ENCODE data around the gene ITPR1. TPM values are rescaled to one million over a fixed set of nuclear protein-coding genes. Genes with fewer than 3 reads are reported as not detected.
A peak's percentile ranks its signal among the peaks of the same experiment; 100 is the strongest.

ITPR1 gene
- polyA plus RNA-seq, 2 of the 4 experiments (the other 2 are of a cell fraction) = 2.8 to 9.6 TPM

- no peak for TF ChIP-seq ATOH8 (CRISPR knock-in tag; IDR thresholded peaks at IDR 0.05; ENCODE audit: low read depth)
- TF ChIP-seq ESRRA (IDR thresholded peaks at IDR 0.05; ENCODE audit: borderline replicate concordance, low read length) = no peak
- TF ChIP-seq HOXA7 (CRISPR knock-in tag; IDR thresholded peaks at IDR 0.05) = no peak
- peak; percentile 62 to 84; a peak in 4 of 5 replicates for TF ChIP-seq JUN (IDR thresholded peaks at IDR 0.05)
- no peak for TF ChIP-seq EHF (CRISPR knock-in tag; IDR thresholded peaks at IDR 0.05)
- no peak for TF ChIP-seq MAFK (IDR thresholded peaks at IDR 0.05; ENCODE audit: partially characterized antibody)
- TF ChIP-seq CHD2 (IDR thresholded peaks at IDR 0.05; ENCODE audit: low read length, partially characterized antibody) = no peak
- peak; percentile 88 for TF ChIP-seq POLR2A (IDR thresholded peaks at IDR 0.05; ENCODE audit: low read length)
- TF ChIP-seq FOSL2 (IDR thresholded peaks at IDR 0.05) = no peak
- TF ChIP-seq FOSL2 (CRISPR knock-in tag; IDR thresholded peaks at IDR 0.05) = peak; percentile 25
- TF ChIP-seq SREBF2 (IDR thresholded peaks at IDR 0.05) = no peak
- TF ChIP-seq NPAS2 (CRISPR knock-in tag; IDR thresholded peaks at IDR 0.05; ENCODE audit: borderline replicate concordance) = peak; percentile 94
- TF ChIP-seq HDAC2 (IDR thresholded peaks at IDR 0.05) = peak; percentile 99
Observed at GRCh38 chr3:4466741-4467521, 26.2 kb upstream of the ITPR1 start, which contains the start of gene SUMF1 (continued).

GRCh38 chr3:4467522-4467867 lies 25.7 kb upstream of the ITPR1 start:
- Histone ChIP-seq H3K9me3 (no peaks in the 10 kb centered on the region), H3K4me3 (peak overlapping the region; percentile 74), H3K4me2 (peak overlapping the region; percentile 85), H3K27ac (peak overlapping the region; percentile 83 to 93), H3K4me1 (peaks cover 6% of the 10 kb centered on the region; the same call in 1 of the 3 replicates)
- ChIA-PET CTCF (interaction anchor here (1.0 to 1.3 kb wide), 2 partner anchors 110 to 250 kb away, joined by 3 to 4 read pairs; no protein-coding TSS in a partner anchor), POLR2A (interaction anchor here (0.5 to 4.0 kb wide), 4 partner anchors 15 to 116 kb away, joined by 3 to 52 read pairs (median 5); partner anchors contain the start of gene ITPR1)
- DNase-seq (ENCODE audit: low read depth in 1 of 2, low spot score in 1 of 2) (no peak), FAIRE-seq (no peak), ATAC-seq (no peak)
- TF ChIP-seq PBX3 (IDR thresholded peaks at IDR 0.05) = no peak
- no peak for TF ChIP-seq TFCP2L1 (CRISPR knock-in tag; IDR thresholded peaks at IDR 0.05)
- WGBS (ENCODE audit: missing lambda C conversion rate) = 72% methylated on average over 13 of the region's 13 CpGs

GRCh38 chr3:4471907-4472306 lies 21.2 kb upstream of the ITPR1 start:
- H3K4me3 ChIP-seq = no peak overlapping the region
- H3K9me3 ChIP-seq = no peaks in the 10 kb centered on the region
- no peak overlapping the region for H3K27ac ChIP-seq
- ChIA-PET POLR2A (no interaction called here), CTCF (no interaction called here)
- 8% methylated on average over 1 of the region's 1 CpG for WGBS (ENCODE audit: missing lambda C conversion rate)
- no peak overlapping the region for H3K4me2 ChIP-seq
- DNase-seq (ENCODE audit: low read depth in 1 of 2, low spot score in 1 of 2) = no peak
- TF ChIP-seq POLR2AphosphoS2 (conservative IDR thresholded peaks at IDR 0.05; ENCODE audit: low read length) = no peak
- peak; percentile 64 for TF ChIP-seq MAFK (IDR thresholded peaks at IDR 0.05; ENCODE audit: partially characterized antibody)
- FAIRE-seq = no peak
- H3K4me1 ChIP-seq = no peaks in the 10 kb centered on the region
- no peak for ATAC-seq

- Histone ChIP-seq H3K4me1 (no peaks in the 10 kb centered on the region), H3K9me3 (no peaks in the 10 kb centered on the region), H3K27ac (no peak overlapping the region), H3K4me2 (no peak overlapping the region), H3K4me3 (no peak overlapping the region)
- CTCF ChIA-PET = no interaction called here
- FAIRE-seq (no peak), DNase-seq (ENCODE audit: low read depth in 1 of 2, low spot score in 1 of 2) (no peak), ATAC-seq (no peak)
- TF ChIP-seq FOSL2 (IDR thresholded peaks at IDR 0.05) = no peak
- no peak for TF ChIP-seq FOSL2 (CRISPR knock-in tag; IDR thresholded peaks at IDR 0.05)
- TF ChIP-seq REST (IDR thresholded peaks at IDR 0.05) = no peak
- TF ChIP-seq CTCF (IDR thresholded peaks at IDR 0.05) = no peak
- no peak for TF ChIP-seq GATA3 (IDR thresholded peaks at IDR 0.05; ENCODE audit: borderline replicate concordance)
- no peak for TF ChIP-seq KDM1A (IDR thresholded peaks at IDR 0.05; ENCODE audit: low read depth)
- 50% methylated on average over 2 of the region's 2 CpGs for WGBS (ENCODE audit: missing lambda C conversion rate)
- POLR2A ChIA-PET = no interaction called here
Observed at GRCh38 chr3:4472312-4472711, 20.8 kb upstream of the ITPR1 start.
